ENCODE data around the gene CYFIP2.
A peak's percentile ranks its signal among the peaks of the same experiment; 100 is the strongest.

The CYFIP2 gene

GRCh38 chr5:157289164-157289819 is 23.4 kb downstream of the CYFIP2 start:
- DNase-seq: no peak

DNA sequence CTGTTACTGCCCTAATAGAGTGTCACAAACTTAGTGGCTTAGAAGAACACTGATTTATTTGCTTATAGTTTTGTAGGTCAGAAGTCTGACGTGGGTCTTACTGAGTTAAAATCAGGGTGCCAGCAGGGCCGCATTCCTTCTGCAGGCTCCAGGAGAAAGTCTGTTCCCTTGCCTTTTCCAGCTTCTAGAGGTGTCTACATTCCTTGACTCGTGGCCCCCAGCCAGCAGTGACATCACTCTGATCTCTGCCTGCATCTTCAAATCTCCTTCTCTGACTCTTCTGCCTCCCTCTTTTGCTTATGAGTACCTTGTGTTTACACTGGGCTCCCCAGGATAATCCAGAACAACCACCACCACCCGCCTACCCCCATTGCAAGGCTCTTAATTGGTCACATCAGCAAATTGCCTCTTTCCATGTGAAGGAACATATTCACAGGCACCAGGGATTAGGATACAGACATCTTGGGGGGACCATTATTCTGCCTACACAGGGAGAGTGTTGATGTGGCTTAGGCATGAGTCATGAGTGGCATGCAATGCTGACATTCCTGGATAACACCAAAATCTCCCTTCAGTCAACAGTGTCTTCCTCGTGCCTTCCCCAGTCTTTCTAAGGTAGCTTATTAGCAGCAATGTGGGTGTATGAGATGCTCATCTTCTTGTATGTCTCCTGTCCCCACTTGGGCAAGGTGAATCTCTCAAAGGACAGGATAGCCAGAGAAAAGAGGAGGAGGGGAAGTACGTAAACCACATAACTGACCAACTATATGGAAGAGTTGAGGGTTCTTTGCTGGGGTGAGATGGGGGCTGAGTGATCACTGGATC is 24.4 kb downstream of the CYFIP2 start:
- DNase-seq: no peak

DNA sequence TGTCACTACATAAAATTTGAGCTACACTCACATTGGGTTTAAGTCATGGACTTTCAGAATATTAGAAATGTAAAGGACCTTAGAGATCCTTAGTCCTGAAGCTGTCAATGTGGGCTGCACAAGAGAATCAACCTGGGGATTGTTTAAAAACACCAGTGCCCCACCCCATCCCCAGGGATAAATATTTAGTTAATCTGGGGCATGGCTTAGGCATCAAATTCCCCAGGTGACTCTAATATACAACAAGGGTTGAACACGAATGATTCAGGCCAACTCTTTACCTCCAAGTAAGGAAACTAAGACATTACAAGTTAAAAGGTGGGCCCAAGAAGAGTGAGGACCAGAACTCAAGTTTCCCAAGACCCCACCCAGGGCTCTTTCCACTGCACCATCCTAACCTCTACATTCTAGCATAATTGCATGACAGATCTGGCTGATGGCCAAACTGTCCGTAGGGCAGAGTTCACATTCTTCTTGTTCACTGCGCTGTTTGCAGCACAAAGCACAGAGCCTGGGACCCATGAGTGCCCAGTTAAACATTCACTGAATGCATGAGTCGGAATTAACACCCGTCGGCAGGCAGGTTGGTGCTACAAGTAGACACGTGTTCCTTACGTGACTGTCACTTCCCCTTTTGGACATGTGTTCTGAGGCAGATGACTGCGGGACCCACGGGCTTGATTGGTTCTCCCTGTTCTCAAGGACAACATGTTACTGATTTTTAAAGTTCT is 25.2 kb downstream of the CYFIP2 start:
- DNase-seq: no peak

DNA sequence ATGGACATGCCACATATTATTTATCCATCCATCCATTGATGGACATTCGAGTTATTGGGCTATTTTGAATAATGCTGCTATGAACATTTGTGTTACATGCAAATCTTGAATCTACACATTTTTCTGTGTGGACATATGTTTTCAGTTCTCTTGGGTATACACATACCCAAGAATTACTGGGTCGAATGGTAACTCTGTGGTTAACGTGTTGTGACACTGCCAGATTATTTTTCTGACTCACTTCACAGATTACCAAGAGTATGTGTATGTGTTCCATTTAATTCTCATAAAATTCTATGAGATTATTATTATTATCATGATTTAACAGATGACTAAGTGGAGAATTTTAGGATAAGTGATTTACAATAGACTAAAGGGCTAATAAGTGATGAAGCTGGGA is 26.7 kb downstream of the CYFIP2 start:
- DNase-seq: no peak

DNA sequence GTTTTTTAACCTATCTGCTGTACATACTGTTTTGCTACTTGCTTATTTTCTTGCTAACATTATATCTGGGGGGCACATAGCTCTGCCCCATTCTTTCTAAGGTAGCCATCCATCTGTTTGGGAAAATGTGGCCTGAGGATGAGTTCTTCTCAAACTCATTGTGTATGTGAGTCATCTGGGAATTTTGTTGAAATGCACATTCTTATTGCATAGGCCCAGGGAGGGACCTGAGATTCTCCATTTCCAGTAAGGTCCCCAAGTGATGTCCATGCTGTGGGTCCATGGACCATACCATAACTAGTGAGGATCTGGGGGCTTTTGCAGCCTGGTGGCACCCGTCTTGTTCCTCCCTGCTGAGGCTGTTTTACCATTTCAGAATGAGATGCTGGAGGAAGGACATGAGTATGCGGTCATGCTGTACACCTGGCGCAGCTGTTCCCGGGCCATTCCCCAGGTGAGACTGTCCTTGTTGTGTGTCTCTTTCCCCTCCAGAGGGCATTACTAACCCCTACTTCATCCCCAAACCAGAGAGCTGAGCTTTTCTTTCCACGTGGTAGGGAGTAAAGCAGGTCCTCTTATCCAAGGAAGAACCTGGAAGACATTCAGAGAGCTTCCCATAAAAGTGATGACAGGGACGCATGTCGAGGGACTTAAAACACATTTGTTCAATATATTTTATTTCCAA is 28.6 kb downstream of the CYFIP2 start:
- DNase-seq: no peak

DNA sequence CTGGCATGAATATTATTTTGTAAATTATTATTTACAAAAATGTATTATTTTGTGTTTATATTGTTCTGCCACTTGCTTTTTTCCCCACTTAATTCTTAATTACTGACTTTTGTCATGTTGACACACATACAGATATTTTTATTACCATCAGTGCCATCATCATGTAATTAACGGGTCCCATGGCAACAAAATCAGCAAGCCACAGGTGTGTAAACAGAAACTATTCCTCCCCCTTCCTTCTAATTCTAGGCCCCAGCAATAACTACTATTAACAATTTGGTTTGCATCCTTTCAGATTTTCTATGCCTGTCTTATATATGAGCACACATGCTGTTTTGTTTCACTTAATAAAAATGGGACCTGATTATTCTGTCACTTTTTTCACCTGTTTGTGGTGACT is 29.3 kb downstream of the CYFIP2 start:
- no peak for DNase-seq

DNA sequence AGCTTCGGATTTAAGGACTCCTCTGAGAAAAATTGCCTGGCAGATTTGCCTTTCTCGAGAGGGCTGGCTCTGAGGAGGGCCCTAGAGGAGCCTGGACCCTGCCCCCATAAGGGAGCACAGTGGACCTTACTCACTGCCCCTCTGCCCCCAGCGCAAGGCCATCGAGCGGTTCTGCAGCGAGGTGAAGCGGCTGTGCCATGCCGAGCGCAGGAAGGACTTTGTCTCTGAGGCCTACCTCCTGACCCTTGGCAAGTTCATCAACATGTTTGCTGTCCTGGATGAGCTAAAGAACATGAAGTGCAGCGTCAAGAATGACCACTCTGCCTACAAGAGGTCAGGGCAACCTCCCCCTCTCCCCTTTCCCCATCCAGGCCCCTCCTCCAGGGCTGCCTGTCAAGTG is 34.6 kb downstream of the CYFIP2 start:
- no peak for DNase-seq

- DNase-seq: no peak
Measured at GRCh38 chr5:157301066-157301465, 35.1 kb downstream of the CYFIP2 start.

- DNase-seq: no peak
Measured at GRCh38 chr5:157303023-157303422, 37.1 kb downstream of the CYFIP2 start.

DNA sequence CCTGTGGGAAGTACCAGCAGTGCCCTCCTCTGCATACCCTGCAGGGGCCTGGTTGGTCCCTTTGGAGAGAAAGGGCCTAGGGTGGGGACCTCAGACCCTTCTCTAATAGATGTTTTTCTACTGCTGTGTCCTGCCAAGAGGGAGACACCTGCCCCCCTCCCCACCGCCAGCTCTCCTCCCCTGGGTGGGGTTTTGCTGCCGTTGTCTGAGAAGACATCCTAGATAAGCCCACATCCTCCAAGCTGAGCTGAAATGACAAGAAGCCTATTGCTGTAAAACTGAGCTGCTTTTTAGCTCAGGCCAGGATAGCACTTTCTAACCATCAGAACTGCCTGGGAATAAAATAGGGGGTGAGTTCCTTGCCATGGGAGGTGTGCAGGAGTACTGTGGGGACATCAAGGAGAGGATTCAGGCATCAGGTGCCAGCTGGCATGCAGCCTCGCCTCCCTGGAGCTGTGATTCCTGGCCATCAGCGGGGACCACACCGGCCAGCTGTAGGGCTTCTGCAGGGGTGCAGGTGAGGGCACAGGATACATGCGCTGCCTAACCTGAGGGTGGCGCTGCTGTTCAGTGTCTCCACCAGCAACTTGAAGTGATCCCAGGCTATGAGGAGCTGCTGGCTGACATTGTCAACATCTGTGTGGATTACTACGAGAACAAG is 37.9 kb downstream of the CYFIP2 start:
- DNase-seq: peak; percentile 64

DNA sequence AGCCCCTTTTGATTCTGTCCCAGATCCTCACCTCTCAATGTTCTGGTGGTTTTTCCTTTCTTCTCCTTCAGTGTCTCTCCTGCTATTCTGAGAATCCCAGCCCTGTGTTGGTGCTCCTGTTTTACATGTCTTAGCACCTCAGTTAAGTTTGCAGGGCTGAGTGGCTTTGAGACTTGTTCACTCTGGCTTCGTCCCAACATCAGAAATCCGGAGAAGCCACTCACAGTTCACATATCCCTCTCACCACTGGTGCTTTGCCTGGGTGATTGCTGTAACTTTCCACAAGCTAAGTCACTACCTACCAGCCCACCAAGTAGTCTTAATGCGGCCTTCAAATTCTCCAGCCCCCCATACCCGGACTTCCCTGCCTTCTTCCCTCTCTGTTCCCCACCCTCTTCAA is 40.2 kb downstream of the CYFIP2 start:
- DNase-seq: no peak

DNA sequence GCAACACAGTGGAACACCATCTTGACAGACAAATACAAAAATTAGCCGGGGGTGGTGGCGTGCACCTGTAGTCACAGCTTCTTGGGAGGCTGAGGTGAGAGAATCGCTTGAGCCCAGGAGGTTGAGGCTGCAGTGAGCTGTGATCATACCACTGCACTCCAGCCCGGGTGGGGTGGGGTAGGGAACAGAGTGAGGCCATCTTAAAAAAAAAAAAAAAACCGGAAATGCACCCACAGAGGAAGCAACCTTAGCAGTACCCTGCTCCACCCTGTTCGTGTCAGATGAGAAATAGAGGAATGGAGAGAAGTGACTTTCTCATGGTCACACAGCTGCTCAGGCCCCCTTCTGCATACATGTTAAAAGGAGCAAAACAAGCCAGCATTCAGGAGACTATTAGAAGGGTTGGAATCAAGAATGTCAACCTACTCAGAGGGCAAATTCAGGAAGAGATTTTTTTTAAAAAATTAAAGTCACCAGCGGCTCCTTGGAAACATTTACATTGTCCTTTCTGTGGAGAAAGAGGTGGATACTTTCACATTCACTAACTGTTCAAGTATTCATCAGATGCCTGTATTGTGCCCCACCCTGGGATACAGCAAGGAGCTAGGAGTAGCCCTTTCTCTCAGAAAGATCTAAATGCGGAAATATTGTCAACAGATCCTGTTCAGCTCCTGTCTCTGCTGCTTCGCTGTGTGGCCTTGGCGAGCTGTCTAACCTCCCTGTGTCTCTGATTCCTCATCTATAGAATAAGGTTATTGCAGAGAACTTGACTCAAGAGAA is 41.0 kb downstream of the CYFIP2 start:
- peak; percentile 54 for DNase-seq

DNA sequence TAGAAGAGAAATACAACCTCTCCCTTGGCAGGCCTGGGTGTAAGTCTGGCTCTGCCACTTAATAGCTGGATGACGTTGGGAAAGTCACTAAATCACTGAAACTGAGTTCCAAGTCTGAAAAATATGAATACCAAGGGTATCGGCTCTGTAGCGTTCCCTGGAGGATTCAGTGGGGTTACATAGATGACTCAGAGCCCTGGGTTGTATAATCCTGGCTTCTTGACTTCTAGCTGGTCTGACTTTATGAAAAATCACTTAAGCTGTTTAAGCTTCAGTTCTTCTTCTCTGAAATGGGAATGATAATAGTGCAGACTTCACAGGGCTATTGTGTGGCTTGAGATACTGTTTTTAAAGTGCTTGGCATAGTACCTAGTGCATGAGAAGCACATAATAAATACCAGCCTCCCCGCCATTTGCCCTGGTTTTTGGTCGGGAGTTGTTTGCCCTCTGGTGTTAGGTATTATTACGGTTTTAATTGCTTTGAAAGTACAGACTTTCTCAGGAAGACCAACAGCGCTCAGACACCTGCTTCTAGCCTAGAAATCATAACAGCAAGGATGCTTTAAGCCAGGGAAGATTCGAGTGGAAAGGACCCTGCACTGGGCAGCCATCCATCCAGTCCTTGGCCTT is 43.0 kb downstream of the CYFIP2 start:
- DNase-seq: peak; percentile 39

DNA sequence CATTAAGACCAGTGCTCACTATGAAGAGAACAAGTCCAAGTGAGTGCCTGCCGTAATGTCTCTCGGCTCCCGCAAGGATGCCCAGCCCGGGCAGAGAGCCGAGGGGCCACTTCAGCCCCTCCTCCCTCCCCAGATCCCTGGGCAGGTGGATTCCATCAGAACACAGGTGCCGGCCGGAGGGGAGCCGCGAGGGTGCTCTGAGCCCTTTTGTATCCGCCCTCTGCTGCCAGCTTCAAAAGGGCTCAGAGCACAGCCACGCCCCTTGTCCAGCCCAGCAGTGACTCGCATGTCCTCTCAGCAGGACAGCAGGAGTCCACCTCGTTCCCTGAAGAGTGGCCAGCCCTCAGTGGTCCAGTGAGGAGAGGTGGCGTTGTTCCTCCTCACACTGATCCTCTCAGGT is 43.9 kb downstream of the CYFIP2 start:
- no peak for DNase-seq

DNA sequence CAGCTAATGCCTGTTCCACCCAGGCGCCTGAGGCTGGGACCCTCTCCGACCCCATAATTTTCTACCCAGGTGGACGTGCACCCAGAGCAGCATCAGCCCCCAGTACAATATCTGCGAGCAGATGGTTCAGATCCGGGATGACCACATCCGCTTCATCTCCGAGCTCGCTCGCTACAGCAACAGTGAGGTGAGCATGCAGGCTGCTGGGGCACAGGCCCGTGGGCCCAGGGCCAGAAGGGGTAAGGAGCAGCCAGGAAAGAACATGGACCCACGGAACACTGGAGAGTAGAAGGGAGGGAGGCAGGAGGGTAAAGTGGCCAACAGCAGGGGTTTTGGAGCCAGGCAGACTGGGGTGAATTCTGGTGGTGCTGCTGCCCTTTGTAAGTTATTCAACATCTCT is 45.7 kb downstream of the CYFIP2 start:
- no peak for DNase-seq

DNA sequence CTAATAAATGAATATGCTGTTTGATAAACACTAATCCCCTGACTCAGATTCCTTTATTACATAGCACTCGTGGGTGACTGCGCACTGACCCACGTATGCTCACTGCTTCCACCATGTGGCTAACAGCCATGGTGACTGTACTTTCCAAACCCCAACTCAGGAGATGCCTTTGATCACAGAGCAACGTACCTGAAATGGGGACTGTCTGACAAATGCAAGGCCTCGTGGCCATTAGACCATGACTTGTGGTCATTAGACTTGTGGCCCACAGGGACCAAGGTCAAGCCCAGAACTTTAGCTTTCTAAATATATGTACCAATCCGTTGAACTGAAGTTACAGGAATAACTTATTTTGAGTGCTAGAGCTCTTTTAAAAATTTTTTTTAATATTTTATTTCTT is 46.6 kb downstream of the CYFIP2 start:
- DNase-seq: peak; percentile 80

GRCh38 chr5:157322581-157322980 is 56.7 kb downstream of the CYFIP2 start:
- no peak for DNase-seq

DNA sequence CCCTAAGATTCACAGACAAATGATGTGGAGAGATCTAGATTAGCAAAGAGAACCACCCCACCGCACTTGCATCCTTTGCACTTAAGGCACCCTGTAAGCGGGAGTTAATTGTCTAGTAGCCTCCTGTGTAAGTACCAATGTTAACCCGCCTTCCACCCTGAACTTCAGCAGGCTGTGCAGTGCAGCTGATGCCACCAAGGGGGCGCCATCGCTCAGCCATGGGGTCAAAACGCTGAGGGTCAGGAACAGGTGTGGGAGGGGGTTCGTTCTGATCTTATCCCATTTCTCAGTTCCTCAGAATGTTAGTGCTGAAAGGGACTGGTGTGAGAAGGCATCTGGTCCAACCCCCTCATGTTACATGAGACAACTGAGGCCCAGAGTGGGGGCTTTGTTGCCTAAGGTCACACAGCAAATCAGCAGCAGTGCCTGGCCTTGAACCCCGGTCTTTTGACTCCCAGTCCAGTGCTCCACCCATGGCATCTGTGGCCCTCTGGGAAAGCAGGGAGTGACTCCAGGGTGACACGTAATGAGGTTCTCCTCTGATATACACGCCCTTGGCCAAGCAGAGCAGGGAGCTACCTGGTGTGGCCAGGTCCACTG is 57.3 kb downstream of the CYFIP2 start:
- no peak for DNase-seq

- DNase-seq: no peak
Measured at GRCh38 chr5:157324237-157324636, 58.3 kb downstream of the CYFIP2 start.

DNA sequence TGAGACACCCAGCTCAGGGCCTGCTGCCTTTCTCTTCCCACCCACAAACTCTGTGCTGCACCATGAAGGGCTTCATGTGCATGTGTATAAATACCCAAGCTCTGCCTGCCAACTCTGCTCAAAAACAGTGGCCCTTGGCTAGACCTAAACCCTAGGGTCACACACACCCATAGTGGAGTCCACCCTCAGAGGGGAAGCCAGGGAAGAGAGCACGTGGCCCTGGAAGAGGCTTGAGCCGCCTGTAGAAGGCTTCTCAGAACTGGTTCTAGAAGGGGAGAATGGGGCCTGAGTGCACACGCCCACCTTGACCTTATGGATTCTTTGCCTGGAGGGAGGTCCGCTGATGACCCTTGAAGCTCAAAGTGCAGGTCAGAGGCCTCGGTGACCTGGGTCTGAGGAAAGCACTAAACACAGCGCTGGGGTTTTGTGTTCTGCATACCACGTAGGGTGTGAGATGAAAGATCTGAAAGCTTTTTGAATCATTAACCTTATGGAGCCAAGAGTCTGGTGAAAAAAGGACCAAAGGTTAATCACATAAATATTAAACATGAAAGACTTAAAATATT is 60.6 kb downstream of the CYFIP2 start:
- DNase-seq: no peak

DNA sequence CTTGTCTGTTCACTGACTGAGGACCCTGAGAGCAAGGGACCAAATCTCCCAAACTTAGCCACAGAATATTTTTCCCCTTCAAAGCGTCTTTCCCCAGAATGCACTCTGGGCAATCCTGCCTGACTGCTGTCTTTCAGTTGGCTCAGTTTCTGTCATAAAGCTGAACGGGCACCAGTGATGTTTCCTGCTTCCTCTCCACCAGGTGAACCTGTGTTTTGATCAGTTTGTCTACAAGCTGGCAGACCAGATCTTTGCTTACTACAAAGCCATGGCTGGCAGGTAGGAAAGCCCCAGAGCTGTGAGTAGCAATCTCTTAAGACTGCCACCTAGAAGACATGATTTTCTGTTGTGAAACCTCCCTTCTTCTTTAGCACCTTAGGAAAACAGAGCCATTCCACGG is 61.8 kb downstream of the CYFIP2 start:
- DNase-seq: peak; percentile 44
